ENCODE data around the gene EBF4.
"Not testable (repeated sequence)": the region's sequence is repeated elsewhere in the genome, so short reads cannot be mapped to it uniquely, and the experiment has no call there.

Gene EBF4

DNA sequence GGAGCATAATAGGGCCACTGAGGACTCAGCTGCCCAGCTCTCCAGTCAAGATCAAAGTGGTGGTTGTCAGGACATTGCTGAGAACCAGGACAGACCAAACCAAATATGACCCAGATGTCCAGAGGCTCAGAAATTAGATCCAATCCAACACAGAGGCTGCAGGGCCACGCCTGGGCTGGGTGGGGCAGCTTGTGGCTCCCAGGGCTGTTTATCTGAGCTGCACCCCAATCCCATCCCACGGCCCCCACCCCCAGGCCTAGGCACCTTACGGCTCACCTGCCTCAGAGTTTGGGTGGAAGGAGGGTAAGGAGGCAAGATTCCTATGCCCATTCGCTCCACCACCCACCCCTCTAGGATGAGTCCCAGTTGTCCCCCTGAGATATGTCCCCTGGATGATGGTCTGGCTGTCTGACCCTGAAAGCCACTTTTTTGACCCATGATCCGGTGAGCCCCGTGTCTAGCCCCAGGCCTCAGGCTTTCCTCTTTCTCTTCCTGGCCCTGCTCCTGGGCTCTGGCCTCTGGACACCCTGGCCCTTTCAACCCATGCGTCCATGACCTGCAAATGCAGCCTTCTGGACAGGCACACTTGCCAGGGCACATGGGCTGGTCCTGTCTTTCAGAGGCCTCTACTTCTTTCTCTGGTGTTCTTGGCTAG, 67.8 kb downstream of the EBF4 start:
- no peak for DNase-seq

GRCh38 chr20:2760952-2761305, 68.3 kb downstream of the EBF4 start:
- no peak for DNase-seq

DNA sequence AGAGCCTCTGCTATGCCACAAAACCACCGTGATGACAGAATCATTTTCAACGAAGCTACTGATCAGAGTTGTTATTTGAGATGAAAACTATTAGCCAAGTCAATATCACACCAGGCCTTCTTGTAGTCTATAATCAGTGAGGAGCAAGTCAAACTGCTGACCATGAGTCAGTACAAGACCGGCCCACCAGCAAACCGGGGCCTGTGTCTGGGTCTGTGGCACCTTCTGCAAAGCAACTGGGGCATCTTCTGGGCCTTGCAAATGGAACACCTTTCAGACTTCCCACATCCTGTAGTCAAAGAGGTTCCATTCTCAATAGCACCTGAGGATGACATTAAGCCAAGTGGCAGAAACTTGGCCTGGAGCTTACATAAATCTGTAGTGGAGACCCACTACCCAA, 69.3 kb downstream of the EBF4 start:
- DNase-seq, result no peak

DNA sequence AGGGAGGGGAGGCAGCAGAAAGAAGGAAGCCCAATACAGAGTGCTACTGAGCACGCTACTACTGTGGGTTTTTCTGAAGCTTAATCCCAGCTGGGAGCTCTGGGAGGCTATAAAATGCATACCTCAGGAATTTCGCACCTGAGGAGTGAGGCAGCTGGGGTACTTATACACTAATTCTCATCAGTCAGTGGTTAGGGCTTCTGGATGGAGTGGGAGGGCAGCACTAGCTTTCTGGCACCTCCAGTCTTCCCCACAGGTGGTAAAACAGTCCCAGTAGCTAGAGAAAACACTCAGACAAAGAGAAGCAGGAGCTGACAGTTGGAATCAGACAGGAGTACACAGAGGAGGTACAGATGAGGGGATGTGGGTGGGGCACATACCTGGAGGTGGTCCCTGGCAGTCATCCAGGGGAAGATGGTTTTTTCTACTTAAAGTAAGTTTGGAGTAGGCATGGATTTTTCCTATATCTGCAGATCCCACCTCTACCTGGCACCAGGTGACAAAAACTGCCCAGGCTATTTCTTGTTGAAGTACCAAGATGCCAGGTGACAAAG, 70.1 kb downstream of the EBF4 start:
- no peak for DNase-seq

DNA sequence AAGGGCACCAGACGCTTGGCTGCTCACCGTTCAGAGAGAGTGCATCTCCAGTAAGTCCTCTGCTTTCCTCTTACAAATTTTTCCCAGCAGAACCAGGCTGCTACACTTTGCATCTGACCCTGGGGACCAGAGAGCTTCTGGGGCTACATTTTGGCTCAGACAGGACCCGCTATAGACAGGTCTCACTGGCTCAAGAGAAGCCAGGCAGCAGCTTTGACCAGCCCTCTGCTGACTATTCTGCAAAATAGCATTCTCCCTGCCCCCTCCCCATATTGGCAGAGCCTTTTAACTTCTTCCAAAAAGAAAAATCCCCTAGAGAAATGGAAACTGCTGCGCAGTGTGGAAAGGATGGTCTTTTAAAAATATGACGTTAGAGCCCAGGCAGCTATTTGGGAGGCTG, 70.6 kb downstream of the EBF4 start:
- no peak for DNase-seq

DNA sequence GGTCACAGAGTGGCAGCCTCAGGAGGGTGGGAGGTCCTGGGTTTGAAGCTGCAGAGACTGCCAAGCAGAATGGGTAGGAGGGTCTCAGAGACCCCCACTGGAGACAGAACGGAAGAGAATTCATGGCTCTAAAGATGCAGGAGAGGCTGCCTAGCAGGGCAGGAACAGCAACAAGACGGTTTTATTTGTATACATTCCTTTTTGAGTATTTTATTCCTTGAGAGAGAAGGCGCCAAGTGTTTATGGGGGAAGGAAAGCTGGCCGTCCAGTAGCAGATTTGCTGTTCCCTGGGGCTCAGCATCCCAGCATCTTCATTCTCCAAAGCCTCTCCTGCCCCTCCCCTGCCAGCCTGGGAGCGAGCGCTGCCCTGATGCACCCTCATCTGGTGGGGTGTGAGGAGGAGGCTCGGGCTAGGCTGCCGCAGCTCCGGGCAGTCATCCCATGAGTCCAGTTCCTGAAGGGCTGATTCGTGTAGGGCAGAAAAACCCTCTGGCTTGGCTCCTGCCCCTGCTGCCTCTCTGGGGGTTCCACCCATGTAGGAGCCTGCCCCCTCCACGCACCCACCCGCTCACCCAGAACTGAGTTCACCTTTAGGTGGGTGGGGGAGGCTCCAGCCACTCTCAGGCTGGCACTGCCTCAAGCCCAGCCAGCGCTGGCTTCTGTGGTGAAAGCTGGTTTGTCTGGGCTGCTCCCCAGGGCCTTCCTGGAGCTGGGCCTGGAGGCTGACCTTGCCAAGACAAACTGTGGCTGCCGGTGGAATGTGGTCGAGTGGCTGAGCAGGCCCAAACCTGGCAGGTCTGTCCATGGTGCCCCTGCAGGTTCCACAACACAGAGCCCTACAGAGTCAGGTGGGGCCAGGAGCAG, 75.4 kb downstream of the EBF4 start:
- DNase-seq, result no peak

GRCh38 chr20:2768632-2769015, 76.0 kb downstream of the EBF4 start:
- no peak for DNase-seq

GRCh38 chr20:2770091-2770490, 77.5 kb downstream of the EBF4 start:
- DNase-seq, result not testable (repeated sequence)

- DNase-seq, result no peak
Observed at GRCh38 chr20:2771631-2772080, 79.1 kb downstream of the EBF4 start.

DNA sequence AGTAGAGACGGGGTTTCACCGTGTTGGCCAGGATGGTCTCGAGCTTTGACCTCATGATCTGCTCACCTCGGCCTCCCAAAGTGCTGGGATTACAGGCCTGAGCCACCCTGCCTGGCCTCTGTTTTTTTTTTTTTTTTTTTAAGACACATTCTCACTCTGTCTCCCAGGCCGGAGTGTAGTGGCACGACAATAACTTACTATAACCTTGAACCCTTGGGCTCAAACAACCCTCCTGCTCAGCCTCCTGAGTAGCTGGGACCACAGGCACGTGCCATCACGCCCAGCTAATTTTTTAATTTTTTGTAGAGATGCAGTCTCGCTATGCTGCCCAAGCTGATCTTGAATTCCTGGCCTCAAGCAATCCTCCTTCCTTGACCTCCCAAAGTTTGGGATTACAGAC, 81.2 kb downstream of the EBF4 start:
- DNase-seq, result no peak

GRCh38 chr20:2775139-2775538, 82.6 kb downstream of the EBF4 start:
- DNase-seq, result no peak

DNA sequence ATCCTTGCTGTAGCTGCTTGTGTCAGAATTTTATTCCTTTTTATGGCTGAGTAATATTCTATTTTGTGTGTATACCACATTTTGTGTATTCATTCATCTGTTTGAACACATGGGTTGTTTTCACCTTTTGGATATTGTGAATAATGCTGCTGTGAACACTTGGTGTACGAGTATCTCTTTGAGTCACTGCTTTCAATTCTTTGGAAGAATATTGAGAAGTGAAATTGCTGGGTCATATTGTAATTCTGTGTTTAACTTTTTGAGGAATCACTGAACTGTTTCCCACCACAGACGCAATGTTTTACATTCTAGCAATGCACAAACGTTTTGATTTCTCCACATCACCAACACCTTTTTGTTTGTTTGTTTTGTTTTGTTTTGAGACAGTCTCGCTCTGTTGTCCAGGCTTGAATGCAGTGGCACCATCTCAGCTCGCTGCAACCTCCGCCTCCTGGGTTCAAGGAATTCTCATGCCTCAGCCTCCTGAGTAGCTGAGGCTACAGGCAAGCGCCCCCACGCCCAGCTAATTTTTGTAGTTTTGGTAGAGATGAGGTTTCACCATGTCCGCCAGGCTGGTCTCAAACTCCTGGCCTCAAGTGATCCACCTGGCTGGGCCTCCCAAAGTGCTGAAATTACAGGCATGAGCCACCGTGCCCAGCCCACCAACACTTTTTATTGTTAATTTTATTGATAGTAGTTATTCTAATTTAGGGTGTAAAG, 86.2 kb downstream of the EBF4 start:
- DNase-seq, result no peak

- no peak for DNase-seq
Observed at GRCh38 chr20:2780948-2781347, 88.4 kb downstream of the EBF4 start.

DNA sequence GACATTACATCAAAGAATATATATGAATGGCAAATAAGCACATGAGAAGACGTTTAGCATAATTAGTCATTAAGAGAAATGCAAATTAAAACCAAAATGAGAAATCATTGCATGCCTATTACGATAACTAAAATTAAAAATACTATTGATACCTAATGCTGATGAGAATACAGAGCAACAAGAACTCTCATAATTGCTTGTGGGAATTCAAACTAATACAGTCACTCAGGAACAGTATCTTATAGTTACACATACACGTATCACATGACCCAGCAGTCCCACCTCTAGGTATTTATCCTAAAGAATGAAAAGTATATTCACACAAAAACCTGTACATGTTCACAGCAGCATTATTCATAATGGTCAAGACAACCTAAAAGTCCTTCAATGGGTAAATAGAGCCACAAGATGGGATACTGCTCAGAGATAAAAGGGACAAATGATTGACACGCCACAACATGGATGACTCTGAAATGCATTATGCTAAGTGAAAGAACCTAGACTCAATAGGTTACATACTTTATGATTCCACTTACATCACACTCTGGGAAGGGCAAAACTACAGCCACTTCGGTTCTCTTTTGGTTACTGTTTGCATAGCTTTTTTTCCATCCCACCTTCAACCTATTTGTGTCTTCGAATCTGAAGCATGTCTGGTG, 91.5 kb downstream of the EBF4 start:
- no peak for DNase-seq

DNA sequence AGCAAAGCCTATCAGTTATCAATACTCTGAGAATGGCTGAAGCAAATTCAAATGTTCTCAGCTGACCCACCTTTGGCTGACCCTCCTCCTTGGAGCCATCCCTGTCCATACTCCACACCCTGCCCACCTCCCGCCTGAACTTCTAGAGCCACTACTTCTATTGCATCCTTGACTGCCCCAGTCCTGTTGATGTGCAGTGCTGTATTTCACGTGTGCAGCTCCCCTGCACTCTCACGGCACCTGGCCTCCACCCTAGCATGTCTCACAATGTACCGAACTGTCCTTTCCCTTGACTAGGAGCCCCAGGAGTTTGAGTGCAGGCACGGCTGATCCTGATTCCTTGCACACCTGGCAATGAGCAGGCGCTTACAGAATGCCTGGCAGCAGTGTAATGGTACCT, 100.9 kb downstream of the EBF4 start:
- DNase-seq, result no peak

DNA sequence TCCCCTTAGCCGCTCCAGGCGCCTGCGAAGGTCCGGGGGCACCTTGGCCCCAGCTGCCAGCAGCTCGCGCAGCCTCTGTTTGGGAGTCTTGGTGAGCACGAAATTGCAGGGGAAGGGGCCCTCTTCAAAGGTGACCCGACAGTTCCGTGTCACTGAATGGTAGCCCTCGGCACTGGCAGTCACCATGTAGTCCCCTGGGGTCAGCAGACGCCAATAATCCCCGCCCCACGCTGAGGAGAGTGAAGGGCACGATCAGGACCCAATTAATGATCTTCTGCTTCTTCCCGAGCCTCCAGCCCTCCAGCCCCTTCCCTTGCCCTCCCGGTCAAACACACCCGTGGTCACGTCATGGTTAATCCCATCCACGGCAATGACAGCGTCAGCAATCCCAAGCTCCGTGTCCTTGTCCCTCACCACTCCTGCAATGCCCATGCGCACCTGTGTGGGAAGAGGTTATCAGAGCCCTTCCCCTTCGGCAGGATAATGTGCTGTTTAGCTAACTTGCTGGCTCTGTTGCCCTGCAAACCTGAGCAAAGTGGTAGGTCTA, 101.7 kb downstream of the EBF4 start:
- DNase-seq, result no peak

DNA sequence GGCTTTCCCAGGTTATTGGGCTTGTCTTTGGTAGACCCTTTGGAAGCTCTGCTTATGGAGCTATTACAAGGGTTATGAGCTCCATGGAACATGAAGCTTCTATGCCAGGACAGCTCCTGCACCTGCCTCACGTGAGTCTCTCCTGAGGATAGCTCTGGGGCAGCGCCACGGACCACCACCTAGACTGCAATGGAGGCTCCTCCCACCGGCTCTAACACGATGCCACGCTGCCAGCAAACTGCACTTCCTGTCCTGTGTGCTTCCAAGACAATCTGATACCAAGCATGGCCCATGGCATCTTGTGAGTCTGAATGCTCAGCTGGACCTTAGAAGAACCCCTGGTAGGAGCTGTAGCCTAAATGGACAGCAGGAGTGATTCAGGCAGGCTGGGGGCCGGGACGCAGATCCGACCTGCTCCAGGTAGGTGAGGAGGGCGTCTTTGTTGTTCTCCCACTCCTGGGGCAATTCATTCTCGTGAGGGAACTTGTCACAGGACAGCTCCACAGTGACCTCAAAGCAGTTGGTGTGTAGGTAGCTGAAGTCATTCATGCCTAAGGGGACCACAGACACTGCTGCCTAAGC, 102.4 kb downstream of the EBF4 start:
- no peak for DNase-seq

DNA sequence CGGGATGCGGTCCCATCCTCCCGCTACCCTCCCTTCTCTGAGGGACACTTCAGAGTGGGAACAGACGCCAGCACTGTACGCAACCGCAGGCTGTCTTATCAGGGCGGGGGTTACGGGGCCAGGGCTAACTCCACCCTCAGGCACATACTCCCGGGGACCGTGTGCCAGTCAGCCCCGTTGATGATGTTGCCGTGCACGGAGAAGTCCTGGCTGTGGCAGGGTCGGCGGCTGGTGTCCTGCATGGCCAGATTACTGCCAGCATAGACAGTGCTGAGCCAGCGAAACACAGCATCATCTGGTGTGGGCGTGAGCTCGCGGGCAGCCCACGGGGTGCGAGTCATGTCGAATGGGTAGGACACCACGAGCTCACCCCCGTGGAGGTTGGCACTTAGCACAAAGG, 102.9 kb downstream of the EBF4 start:
- DNase-seq, result no peak

GRCh38 chr20:2796011-2796660, 103.6 kb downstream of the EBF4 start:
- DNase-seq, result no peak

- no peak for DNase-seq
Observed at GRCh38 chr20:2797136-2797983, 104.8 kb downstream of the EBF4 start.
